Measurements from ENCODE around the gene SAMD8.
"Not testable (repeated sequence)": the region's sequence is repeated elsewhere in the genome, so short reads cannot be mapped to it uniquely, and the experiment has no call there.

SAMD8 gene

GRCh38 chr10:75117995-75118394 is 6.5 kb downstream of the SAMD8 start:
- DNase-seq (ENCODE audit: low read depth): no peak
- H3K4me3 ChIP-seq (ENCODE audit: low read depth, low read length): no peak overlapping the region
- TF ChIP-seq CTCF (IDR thresholded peaks at IDR 0.05; ENCODE audit: insufficient read depth, low read depth, low read length, missing control alignments): no peak

GRCh38 chr10:75119444-75120066 is 8.1 kb downstream of the SAMD8 start:
- not testable (repeated sequence) for H3K4me3 ChIP-seq (ENCODE audit: low read depth, low read length); DNase-seq (ENCODE audit: low read depth)

GRCh38 chr10:75121322-75121721 is 9.9 kb downstream of the SAMD8 start:
- no peak for TF ChIP-seq CTCF (IDR thresholded peaks at IDR 0.05; ENCODE audit: insufficient read depth, low read depth, low read length, missing control alignments)
- no peak for DNase-seq (ENCODE audit: low read depth)
- no peak overlapping the region for H3K4me3 ChIP-seq (ENCODE audit: low read depth, low read length)

- no peak for DNase-seq (ENCODE audit: low read depth)
- TF ChIP-seq CTCF (IDR thresholded peaks at IDR 0.05; ENCODE audit: insufficient read depth, low read depth, low read length, missing control alignments): no peak
- H3K4me3 ChIP-seq (ENCODE audit: low read depth, low read length): no peak overlapping the region
Observed at GRCh38 chr10:75122505-75122904, 11.0 kb downstream of the SAMD8 start.

- no peak overlapping the region for H3K4me3 ChIP-seq (ENCODE audit: low read depth, low read length)
- no peak for DNase-seq (ENCODE audit: low read depth)
- no peak for TF ChIP-seq CTCF (IDR thresholded peaks at IDR 0.05; ENCODE audit: insufficient read depth, low read depth, low read length, missing control alignments)
Observed at GRCh38 chr10:75123088-75123682, 11.7 kb downstream of the SAMD8 start.

GRCh38 chr10:75126277-75126676 is 14.8 kb downstream of the SAMD8 start:
- TF ChIP-seq CTCF (IDR thresholded peaks at IDR 0.05; ENCODE audit: insufficient read depth, low read depth, low read length, missing control alignments): no peak
- DNase-seq (ENCODE audit: low read depth): no peak
- no peak overlapping the region for H3K4me3 ChIP-seq (ENCODE audit: low read depth, low read length)

GRCh38 chr10:75127471-75127870 is 16.0 kb downstream of the SAMD8 start:
- DNase-seq (ENCODE audit: low read depth): no peak
- H3K4me3 ChIP-seq (ENCODE audit: low read depth, low read length): no peak overlapping the region
- no peak for TF ChIP-seq CTCF (IDR thresholded peaks at IDR 0.05; ENCODE audit: insufficient read depth, low read depth, low read length, missing control alignments)

GRCh38 chr10:75128985-75129384 is 17.5 kb downstream of the SAMD8 start:
- H3K4me3 ChIP-seq (ENCODE audit: low read depth, low read length); DNase-seq (ENCODE audit: low read depth): not testable (repeated sequence)
